GM18861 (cell line): ENCODE data around the gene SIT1.
"Not testable (repeated sequence)": the region's sequence is repeated elsewhere in the genome, so short reads cannot be mapped to it uniquely, and the experiment has no call there.

ENCODE experiments used
- ATAC-seq: cut with Tn5 transposase; IDR thresholded peaks from one replicate; pipeline ENCODE4 v1.9.1; 2021; ENCODE audit not compliant: unreplicated experiment

Gene SIT1

GRCh38 chr9:35660966-35661415 lies 10.3 kb upstream of the SIT1 start:
- no peak for ATAC-seq

- ATAC-seq, result no peak
Measured at GRCh38 chr9:35659340-35659739, 8.6 kb upstream of the SIT1 start.

- no peak for ATAC-seq
Measured at GRCh38 chr9:35658968-35659220, 8.2 kb upstream of the SIT1 start.

- ATAC-seq, result peak; percentile 41
Measured at GRCh38 chr9:35658137-35658967, 7.6 kb upstream of the SIT1 start, which contains the start of gene CCDC107. CCDC107 (plus strand) TSS chr9:35658292; CDS start chr9:35658380, 88 bp downstream.

- peak; percentile 80 for ATAC-seq
Measured at GRCh38 chr9:35657546-35658136, 6.9 kb upstream of the SIT1 start, which contains the start of gene RMRP. RMRP (minus strand) TSS chr9:35658019.

- no peak for ATAC-seq
Measured at GRCh38 chr9:35656831-35657545, 6.3 kb upstream of the SIT1 start.

GRCh38 chr9:35656348-35656747 lies 5.6 kb upstream of the SIT1 start:
- no peak for ATAC-seq

- ATAC-seq, result no peak
Measured at GRCh38 chr9:35653611-35654010, 2.9 kb upstream of the SIT1 start.

- ATAC-seq, result no peak
Measured at GRCh38 chr9:35652829-35653209, 2.1 kb upstream of the SIT1 start.

- no peak for ATAC-seq
Measured at GRCh38 chr9:35651956-35652828, 1.5 kb upstream of the SIT1 start.

- no peak for ATAC-seq
Measured at GRCh38 chr9:35649431-35650340, 1.0 kb downstream of the SIT1 start.

- peak; percentile 84 for ATAC-seq
Measured at GRCh38 chr9:35646533-35647265, 4.0 kb downstream of the SIT1 start.

- ATAC-seq, result peak; percentile 17
Measured at GRCh38 chr9:35646153-35646532, 4.6 kb downstream of the SIT1 start.

GRCh38 chr9:35645736-35646135 lies 5.0 kb downstream of the SIT1 start:
- ATAC-seq, result not testable (repeated sequence)

- no peak for ATAC-seq
Measured at GRCh38 chr9:35643046-35643445, 7.7 kb downstream of the SIT1 start.

- not testable (repeated sequence) for ATAC-seq
Measured at GRCh38 chr9:35641478-35641877, 9.3 kb downstream of the SIT1 start.

- not testable (repeated sequence) for ATAC-seq
Measured at GRCh38 chr9:35640431-35640830, 10.3 kb downstream of the SIT1 start.

GRCh38 chr9:35639631-35640030 lies 11.1 kb downstream of the SIT1 start:
- ATAC-seq, result no peak

- not testable (repeated sequence) for ATAC-seq
Measured at GRCh38 chr9:35639225-35639624, 11.5 kb downstream of the SIT1 start.
